ENCODE data around the gene BTAF1. TPM values are rescaled to one million over a fixed set of nuclear protein-coding genes. Genes with fewer than 3 reads are reported as not detected.

The BTAF1 gene
- total RNA-seq = 13.1 and 18.3 TPM in 2 replicates

GRCh38 chr10:91923371-91924211 lies at the start of gene BTAF1:
BTAF1 (plus strand) TSS chr10:91923770; CDS start chr10:91924077, 307 bp downstream.

GRCh38 chr10:91909117-91909677 lies 14.4 kb upstream of the BTAF1 start, which contains the start of gene FGFBP3:
FGFBP3 (minus strand) TSS chr10:91909486; CDS start chr10:91908969, 517 bp downstream.

Other genes starting within 250 kb of the BTAF1 start
- 22.8 and 28.9 TPM in 2 replicates for gene TNKS2, start 125.3 kb upstream of the BTAF1 start, total RNA-seq
- gene FGFBP3, start 14.3 kb upstream of the BTAF1 start, total RNA-seq = 0.42 and 0.49 TPM in 2 replicates

Data from airway epithelial cell (primary cell).